Measurements from ENCODE around the gene PLCB1. TPM values are rescaled to one million over a fixed set of nuclear protein-coding genes. Genes with fewer than 3 reads are reported as not detected.

Gene PLCB1
- total and polyA plus RNA-seq, 2 donors (not counting 3 experiments of a cell fraction or from before 2014, with no cell fraction given): 10.2 to 53.4 TPM

DNA sequence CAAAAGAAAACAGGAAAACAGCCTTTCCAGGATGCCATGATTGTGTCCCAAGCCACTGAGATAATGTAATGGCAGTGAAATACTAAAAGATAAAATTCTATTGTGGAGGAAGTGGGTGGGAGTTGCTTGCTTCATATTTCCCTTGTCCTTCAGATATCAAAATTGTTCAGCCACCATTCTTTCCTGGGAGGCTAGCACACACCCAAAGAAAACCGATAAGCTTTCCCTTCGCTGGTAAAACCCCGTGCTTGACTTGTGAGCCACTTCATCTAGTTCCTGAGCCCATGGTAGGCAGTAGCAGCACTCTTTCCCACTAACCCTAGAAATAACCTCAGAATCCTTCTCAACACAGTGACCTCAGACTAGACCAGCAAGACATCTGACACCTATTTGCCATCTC lies 579.4 kb downstream of the PLCB1 start:
- Histone ChIP-seq H3K9me1 (replicated peaks; ENCODE audit: control insufficient read depth, extremely low read depth, insufficient read depth, low read length) (no peaks in the 10 kb centered on the region), H3K79me2 (ENCODE audit: control insufficient read depth, insufficient read depth, low read length) (no peaks in the 10 kb centered on the region), H3K9me3 (replicated peaks; ENCODE audit: control insufficient read depth, insufficient read depth, low read length) (no peaks in the 10 kb centered on the region), H3K4me3 (replicated peaks in 1 of 3; ENCODE audit: insufficient read depth in 1 of 3, low read depth in 1 of 3, low read length in 3 of 3) (no peak overlapping the region), H4K20me1 (replicated peaks; ENCODE audit: control insufficient read depth, extremely low read depth, insufficient read depth, low read length) (no peaks in the 10 kb centered on the region), H3K9ac (replicated peaks; ENCODE audit: extremely low read depth, insufficient read depth, low read length) (no peak overlapping the region), H3K27me3 (ENCODE audit: control insufficient read depth in 2 of 2, insufficient read depth in 2 of 2, low read length in 2 of 2) (no peaks in the 10 kb centered on the region), H2AFZ (ENCODE audit: low read depth, low read length) (no peak overlapping the region), H3K4me1 (ENCODE audit: control insufficient read depth, extremely low read depth, insufficient read depth, low read length) (no peaks in the 10 kb centered on the region), H3K4me2 (ENCODE audit: insufficient read depth, low read length) (no peak overlapping the region), H3K27ac (ENCODE audit: insufficient read depth, low read depth, low read length) (no peak overlapping the region), H3K36me3 (ENCODE audit: control insufficient read depth in 2 of 2, extremely low read depth in 1 of 2, insufficient read depth in 2 of 2, low read length in 2 of 2) (peaks cover 0 to under 1% of the 10 kb centered on the region in 2 experiments)
- intact Hi-C loops (cut with micrococcal nuclease): no loop called here
- no TSS peak for BruUV-seq (replicated peaks)
- DNase-seq (ENCODE audit: low read depth, low spot score) (no peak), FAIRE-seq (no peak)
- POLR2A ChIA-PET: no interaction called here
- dilution Hi-C loops (cut with MboI; ENCODE audit: extremely low pct_ligation_motif_present, low sequenced_read_pairs): no loop called here
- TF ChIP-seq POLR2A (IDR thresholded peaks at IDR 0.05; ENCODE audit: low read depth, low read length): no peak
- no peak for TF ChIP-seq MYC (IDR thresholded peaks at IDR 0.05; ENCODE audit: low read depth, low read length)
- TF ChIP-seq CTCF (IDR thresholded peaks at IDR 0.05; ENCODE audit: extremely low read depth in 1 of 2, insufficient read depth in 1 of 2, low read depth in 1 of 2, low read length in 2 of 2): no peak
- no peak for TF ChIP-seq JUN (IDR thresholded peaks at IDR 0.05; ENCODE audit: borderline replicate concordance, insufficient read depth, insufficient read length, low read depth)
- TF ChIP-seq POLR2AphosphoS5 (IDR thresholded peaks at IDR 0.05; ENCODE audit: insufficient read depth, low read depth, low read length): no peak
- TF ChIP-seq GATA2 (IDR thresholded peaks at IDR 0.05; ENCODE audit: insufficient read depth, insufficient read length, low read depth, low read length): no peak
- no peak for TF ChIP-seq EZH2 (IDR thresholded peaks at IDR 0.05; ENCODE audit: borderline replicate concordance, low read depth, low read length, severe bottlenecking)
- TF ChIP-seq MAX (IDR thresholded peaks at IDR 0.05; ENCODE audit: insufficient read depth, insufficient read length): no peak
- no peak for TF ChIP-seq FOS (IDR thresholded peaks at IDR 0.05; ENCODE audit: borderline replicate concordance, insufficient read depth, low read length)
- CTCF ChIA-PET: interaction anchor here (1.3 to 3.7 kb wide), 4 partner anchors 10 to 775 kb away, joined by 5 to 25 read pairs (median 6); no protein-coding TSS in a partner anchor
